GM18508 (cell line): Measurements from ENCODE around the gene CDKN1A.

Source experiments
- ATAC-seq: cut with Tn5 transposase; IDR thresholded peaks from one replicate; pipeline ENCODE4 v1.9.1; 2021; ENCODE audit warnings: moderate number of reproducible peaks; ENCODE audit not compliant: insufficient read depth, unreplicated experiment

CDKN1A gene

GRCh38 chr6:36678488-36679042 is at the start of gene CDKN1A:
Gene CDKN1A, plus strand, starts transcription at chr6:36678714. Its CDS starts 5,388 bp downstream, at chr6:36684102.
- no peak for ATAC-seq

GRCh38 chr6:36629784-36630183 is 48.7 kb upstream of the CDKN1A start:
- ATAC-seq = no peak

- ATAC-seq = no peak
These were observed 47.0 kb upstream of the CDKN1A start for GRCh38 chr6:36631326-36632011.

GRCh38 chr6:36633370-36633769 is 45.1 kb upstream of the CDKN1A start:
- ATAC-seq = no peak

- no peak for ATAC-seq
These were observed 44.6 kb upstream of the CDKN1A start for GRCh38 chr6:36633915-36634314.

- no peak for ATAC-seq
These were observed 44.0 kb upstream of the CDKN1A start for GRCh38 chr6:36634317-36635108.

GRCh38 chr6:36636283-36636682 is 42.2 kb upstream of the CDKN1A start:
- no peak for ATAC-seq

GRCh38 chr6:36636687-36637418 is 41.7 kb upstream of the CDKN1A start:
- no peak for ATAC-seq

GRCh38 chr6:36638579-36638978 is 39.9 kb upstream of the CDKN1A start:
- no peak for ATAC-seq

GRCh38 chr6:36639171-36639808 is 39.2 kb upstream of the CDKN1A start:
- ATAC-seq = no peak

GRCh38 chr6:36641543-36641942 is 37.0 kb upstream of the CDKN1A start:
- no peak for ATAC-seq

GRCh38 chr6:36642913-36643817 is 35.3 kb upstream of the CDKN1A start:
- ATAC-seq = no peak

- no peak for ATAC-seq
These were observed 34.5 kb upstream of the CDKN1A start for GRCh38 chr6:36643977-36644376.

GRCh38 chr6:36649086-36649485 is 29.4 kb upstream of the CDKN1A start:
- ATAC-seq = no peak

GRCh38 chr6:36649701-36650484 is 28.6 kb upstream of the CDKN1A start:
- no peak for ATAC-seq

GRCh38 chr6:36650848-36651478 is 27.6 kb upstream of the CDKN1A start:
- no peak for ATAC-seq

- ATAC-seq = no peak
These were observed 26.7 kb upstream of the CDKN1A start for GRCh38 chr6:36651659-36652379.
